HepG2 (cell line): Measurements from ENCODE around the gene ZBP1. TPM values are rescaled to one million over a fixed set of nuclear protein-coding genes. Genes with fewer than 3 reads are reported as not detected.

Experiments used
- KMT2B ChIP-seq: IDR thresholded peaks from 2 replicates; pipeline ENCODE4 v1.6.1; 2016; ENCODE audit warnings: missing genetic modification reagents, missing compliant biosample characterization
- NCOA2 ChIP-seq: sonication (generic); formaldehyde crosslinking; IDR thresholded peaks from 2 replicates; pipeline ENCODE4 v1.8.0; 2022; ENCODE audit warnings: inconsistent platforms
- RARA ChIP-seq: IDR thresholded peaks from 2 replicates; pipeline ENCODE4 v1.6.1; 2016; ENCODE audit warnings: missing genetic modification reagents, missing compliant biosample characterization
- RNF2 ChIP-seq: fragments of 450-650 bp; conservative IDR thresholded peaks from 2 replicates; pipeline ENCODE4 v1.6.1; 2016; ENCODE audit warnings: low read depth
- SIN3B ChIP-seq: fragments of 150-350 bp; IDR thresholded peaks from 2 replicates; pipeline ENCODE4 v1.6.1; 2014; ENCODE audit warnings: low read length
- SIX4 ChIP-seq: sonication (generic); formaldehyde crosslinking; IDR thresholded peaks from 2 replicates; pipeline ENCODE4 v1.4.0; 2020; ENCODE audit warnings: missing genetic modification reagents
- SKIL ChIP-seq: sonication (generic); formaldehyde crosslinking; IDR thresholded peaks from 2 replicates; pipeline ENCODE4 v1.8.0; 2022; ENCODE audit warnings: missing genetic modification reagents, mild to moderate bottlenecking, moderate library complexity, borderline replicate concordance
- SOX5 ChIP-seq: IDR thresholded peaks from 2 replicates; pipeline ENCODE4 v1.6.1; 2016; ENCODE audit warnings: borderline replicate concordance
- TMF1 ChIP-seq: sonication (generic); formaldehyde crosslinking; IDR thresholded peaks from 2 replicates; pipeline ENCODE4 v1.8.1; 2022; ENCODE audit warnings: low read depth, missing genetic modification reagents
- U2AF1 ChIP-seq: fragments of 200-400 bp; formaldehyde crosslinking; optimal IDR thresholded peaks from 2 replicates; pipeline ENCODE3; 2017; ENCODE audit warnings: mild to moderate bottlenecking, low read depth, low read length
- ZFX ChIP-seq: sonication (generic); formaldehyde crosslinking; IDR thresholded peaks from 2 replicates; pipeline ENCODE4 v1.4.0; 2020; ENCODE audit warnings: mild to moderate bottlenecking, low read depth, missing genetic modification reagents, moderate library complexity
- ZMYM4 ChIP-seq: sonication (generic); formaldehyde crosslinking; IDR thresholded peaks from 2 replicates; pipeline ENCODE4 v1.8.1; 2023; ENCODE audit warnings: mild to moderate bottlenecking, missing genetic modification reagents
- ZNF431 ChIP-seq: sonication (generic); formaldehyde crosslinking; IDR thresholded peaks from 2 replicates; pipeline ENCODE4 v1.9.0; 2022; ENCODE audit warnings: missing genetic modification reagents, low read depth, mild to moderate bottlenecking, borderline replicate concordance
- ZNF556 ChIP-seq: sonication (generic); formaldehyde crosslinking; IDR thresholded peaks from 2 replicates; pipeline ENCODE4 v1.4.0; 2020; ENCODE audit warnings: mild to moderate bottlenecking, missing genetic modification reagents, borderline replicate concordance
- ZNF878 ChIP-seq: sonication (generic); formaldehyde crosslinking; IDR thresholded peaks from 2 replicates; pipeline ENCODE4 v1.8.1; 2023; ENCODE audit warnings: mild to moderate bottlenecking, missing genetic modification reagents, moderate library complexity
- polyA plus RNA-seq, 8 experiments: library from polyadenylated mRNA; depleted of rRNA in 3 of 8; stranded (reverse) in 7 of 8; unstranded in 1 of 8; fragments of >200 nt; fragmentation: Illumina TruSeq in 4 of 8; extraction: Trizol in 4 of 8; gene quantifications; 2 replicates each; pipeline versions ENCODE4 v1.2.1 to v1.2.3, GENCODE V29; 2011 to 2016; ENCODE audit warnings: low read depth in 4 of 8, missing spikeins in 1 of 8, mixed read lengths in 1 of 8; ENCODE audit not compliant: insufficient read depth in 1 of 8
- total RNA-seq, 5 experiments: library from RNA; depleted of rRNA; stranded (reverse); fragments of >200 nt; fragmentation: Illumina TruSeq; extraction: Trizol; gene quantifications; 2 replicates each; pipeline ENCODE4 v1.2.3, GENCODE V29; 2016; ENCODE audit warnings: low read depth in 1 of 5
- TF ChIP-seq, protein P1 (sequence below): sonication (generic); formaldehyde crosslinking; IDR thresholded peaks from 2 replicates; pipeline ENCODE4 v1.9.0; 2021; ENCODE audit warnings: missing genetic modification reagents, borderline replicate concordance
- TF ChIP-seq, protein P2 (sequence below): sonication (generic); formaldehyde crosslinking; IDR thresholded peaks from 2 replicates; pipeline ENCODE4 v1.5.1; 2020; ENCODE audit warnings: mild to moderate bottlenecking, missing genetic modification reagents, borderline replicate concordance
- TF ChIP-seq, protein P3 (sequence below): sonication (generic); formaldehyde crosslinking; IDR thresholded peaks from 2 replicates; pipeline ENCODE4 v1.4.0; 2020; ENCODE audit warnings: low read depth, mild to moderate bottlenecking, missing genetic modification reagents

The ZBP1 gene
- total and polyA plus RNA-seq, 2 of the 13 experiments (the other 11 are each of a cell fraction or from before 2014, with no cell fraction given): not detected

DNA sequence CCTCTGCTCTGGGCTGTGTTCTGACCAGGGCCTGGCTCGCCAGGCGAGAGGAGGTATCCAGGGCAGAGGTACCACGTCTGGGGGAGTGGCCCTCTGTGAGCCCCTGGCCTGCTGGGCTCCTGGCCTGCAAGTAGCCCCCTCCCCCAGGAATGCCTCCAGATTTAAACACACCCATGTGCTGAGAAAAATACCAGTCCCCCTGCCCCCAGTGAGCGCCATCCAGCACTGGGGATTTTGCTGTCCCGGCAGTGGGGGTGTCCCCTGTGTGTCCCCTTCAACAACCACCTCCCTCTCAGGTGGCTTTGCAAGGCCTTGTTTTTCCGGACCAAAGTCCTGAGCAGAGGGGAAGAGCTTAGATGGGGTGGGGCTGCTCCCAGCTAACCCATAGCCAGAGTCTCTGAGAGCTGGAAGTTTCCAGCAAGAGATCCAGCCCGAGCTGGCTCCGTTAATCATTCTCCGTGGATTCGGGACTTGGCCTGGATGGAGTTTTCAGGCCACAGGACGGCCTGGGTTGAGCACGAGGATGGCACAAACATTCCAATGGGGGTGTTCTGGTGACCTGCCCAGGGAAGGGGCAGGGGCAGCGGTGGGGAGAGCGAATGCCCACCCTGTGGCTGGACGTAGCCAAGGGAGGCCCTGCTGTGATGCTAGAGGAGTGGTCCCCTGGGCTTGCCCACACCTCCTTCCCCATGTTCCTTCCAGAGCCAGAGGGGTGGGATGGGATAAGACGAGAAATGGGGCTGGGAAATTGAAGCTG lies 30.3 kb downstream of the ZBP1 start (continued):
- TF ChIP-seq SKIL (CRISPR knock-in tag) (0 out of 2 replicates have a peak, but pooled peaks have one; percentile 32), ZNF878 (CRISPR knock-in tag) (0 out of 2 replicates have a peak, but pooled peaks have one; percentile 51), SOX5 (peak; percentile 60; the same call in 1 of the 2 replicates), NCOA2 (CRISPR knock-in tag) (peak; percentile 63; the same call in 1 of the 2 replicates), RNF2 (peak; percentile 74; the same call in 1 of the 2 replicates), SIX4 (CRISPR knock-in tag) (no peak), ZNF556 (CRISPR knock-in tag) (peak; percentile 58; the same call in 1 of the 2 replicates), ZNF431 (CRISPR knock-in tag) (no peak), TMF1 (CRISPR knock-in tag) (no peak; the same call in 1 of the 2 replicates), U2AF1 (no peak), SIN3B (no peak), KMT2B (0 out of 2 replicates have a peak, but pooled peaks have one; percentile 29), RARA (CRISPR knock-in tag) (peak; percentile 81), ZFX (CRISPR knock-in tag) (peak; percentile 95), ZMYM4 (CRISPR knock-in tag) (peak; percentile 83)
- TF ChIP-seq, protein P1, sequence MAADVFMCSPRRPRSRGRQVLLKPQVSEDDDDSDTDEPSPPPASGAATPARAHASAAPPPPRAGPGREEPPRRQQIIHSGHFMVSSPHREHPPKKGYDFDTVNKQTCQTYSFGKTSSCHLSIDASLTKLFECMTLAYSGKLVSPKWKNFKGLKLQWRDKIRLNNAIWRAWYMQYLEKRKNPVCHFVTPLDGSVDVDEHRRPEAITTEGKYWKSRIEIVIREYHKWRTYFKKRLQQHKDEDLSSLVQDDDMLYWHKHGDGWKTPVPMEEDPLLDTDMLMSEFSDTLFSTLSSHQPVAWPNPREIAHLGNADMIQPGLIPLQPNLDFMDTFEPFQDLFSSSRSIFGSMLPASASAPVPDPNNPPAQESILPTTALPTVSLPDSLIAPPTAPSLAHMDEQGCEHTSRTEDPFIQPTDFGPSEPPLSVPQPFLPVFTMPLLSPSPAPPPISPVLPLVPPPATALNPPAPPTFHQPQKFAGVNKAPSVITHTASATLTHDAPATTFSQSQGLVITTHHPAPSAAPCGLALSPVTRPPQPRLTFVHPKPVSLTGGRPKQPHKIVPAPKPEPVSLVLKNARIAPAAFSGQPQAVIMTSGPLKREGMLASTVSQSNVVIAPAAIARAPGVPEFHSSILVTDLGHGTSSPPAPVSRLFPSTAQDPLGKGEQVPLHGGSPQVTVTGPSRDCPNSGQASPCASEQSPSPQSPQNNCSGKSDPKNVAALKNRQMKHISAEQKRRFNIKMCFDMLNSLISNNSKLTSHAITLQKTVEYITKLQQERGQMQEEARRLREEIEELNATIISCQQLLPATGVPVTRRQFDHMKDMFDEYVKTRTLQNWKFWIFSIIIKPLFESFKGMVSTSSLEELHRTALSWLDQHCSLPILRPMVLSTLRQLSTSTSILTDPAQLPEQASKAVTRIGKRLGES (CRISPR knock-in tag): no peak
- TF ChIP-seq, protein P2, sequence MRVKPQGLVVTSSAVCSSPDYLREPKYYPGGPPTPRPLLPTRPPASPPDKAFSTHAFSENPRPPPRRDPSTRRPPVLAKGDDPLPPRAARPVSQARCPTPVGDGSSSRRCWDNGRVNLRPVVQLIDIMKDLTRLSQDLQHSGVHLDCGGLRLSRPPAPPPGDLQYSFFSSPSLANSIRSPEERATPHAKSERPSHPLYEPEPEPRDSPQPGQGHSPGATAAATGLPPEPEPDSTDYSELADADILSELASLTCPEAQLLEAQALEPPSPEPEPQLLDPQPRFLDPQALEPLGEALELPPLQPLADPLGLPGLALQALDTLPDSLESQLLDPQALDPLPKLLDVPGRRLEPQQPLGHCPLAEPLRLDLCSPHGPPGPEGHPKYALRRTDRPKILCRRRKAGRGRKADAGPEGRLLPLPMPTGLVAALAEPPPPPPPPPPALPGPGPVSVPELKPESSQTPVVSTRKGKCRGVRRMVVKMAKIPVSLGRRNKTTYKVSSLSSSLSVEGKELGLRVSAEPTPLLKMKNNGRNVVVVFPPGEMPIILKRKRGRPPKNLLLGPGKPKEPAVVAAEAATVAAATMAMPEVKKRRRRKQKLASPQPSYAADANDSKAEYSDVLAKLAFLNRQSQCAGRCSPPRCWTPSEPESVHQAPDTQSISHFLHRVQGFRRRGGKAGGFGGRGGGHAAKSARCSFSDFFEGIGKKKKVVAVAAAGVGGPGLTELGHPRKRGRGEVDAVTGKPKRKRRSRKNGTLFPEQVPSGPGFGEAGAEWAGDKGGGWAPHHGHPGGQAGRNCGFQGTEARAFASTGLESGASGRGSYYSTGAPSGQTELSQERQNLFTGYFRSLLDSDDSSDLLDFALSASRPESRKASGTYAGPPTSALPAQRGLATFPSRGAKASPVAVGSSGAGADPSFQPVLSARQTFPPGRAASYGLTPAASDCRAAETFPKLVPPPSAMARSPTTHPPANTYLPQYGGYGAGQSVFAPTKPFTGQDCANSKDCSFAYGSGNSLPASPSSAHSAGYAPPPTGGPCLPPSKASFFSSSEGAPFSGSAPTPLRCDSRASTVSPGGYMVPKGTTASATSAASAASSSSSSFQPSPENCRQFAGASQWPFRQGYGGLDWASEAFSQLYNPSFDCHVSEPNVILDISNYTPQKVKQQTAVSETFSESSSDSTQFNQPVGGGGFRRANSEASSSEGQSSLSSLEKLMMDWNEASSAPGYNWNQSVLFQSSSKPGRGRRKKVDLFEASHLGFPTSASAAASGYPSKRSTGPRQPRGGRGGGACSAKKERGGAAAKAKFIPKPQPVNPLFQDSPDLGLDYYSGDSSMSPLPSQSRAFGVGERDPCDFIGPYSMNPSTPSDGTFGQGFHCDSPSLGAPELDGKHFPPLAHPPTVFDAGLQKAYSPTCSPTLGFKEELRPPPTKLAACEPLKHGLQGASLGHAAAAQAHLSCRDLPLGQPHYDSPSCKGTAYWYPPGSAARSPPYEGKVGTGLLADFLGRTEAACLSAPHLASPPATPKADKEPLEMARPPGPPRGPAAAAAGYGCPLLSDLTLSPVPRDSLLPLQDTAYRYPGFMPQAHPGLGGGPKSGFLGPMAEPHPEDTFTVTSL (CRISPR knock-in tag): peak; percentile 57; the same call in 1 of the 2 replicates
- TF ChIP-seq, protein P3, sequence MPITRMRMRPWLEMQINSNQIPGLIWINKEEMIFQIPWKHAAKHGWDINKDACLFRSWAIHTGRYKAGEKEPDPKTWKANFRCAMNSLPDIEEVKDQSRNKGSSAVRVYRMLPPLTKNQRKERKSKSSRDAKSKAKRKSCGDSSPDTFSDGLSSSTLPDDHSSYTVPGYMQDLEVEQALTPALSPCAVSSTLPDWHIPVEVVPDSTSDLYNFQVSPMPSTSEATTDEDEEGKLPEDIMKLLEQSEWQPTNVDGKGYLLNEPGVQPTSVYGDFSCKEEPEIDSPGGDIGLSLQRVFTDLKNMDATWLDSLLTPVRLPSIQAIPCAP (CRISPR knock-in tag): no peak
